Mucosa of rectum (tissue), 2 donors: Measurements from ENCODE around the gene PKDREJ.
A peak's percentile ranks its signal among the peaks of the same experiment; 100 is the strongest.

ENCODE experiments used
- H3K27ac ChIP-seq, 2 donors: one replicate each; pipeline ENCODE4 v1.7.0; 2013; ENCODE audit warnings: inconsistent platforms in 2 of 2, low read depth in 2 of 2, low read length in 2 of 2
- H3K27me3 ChIP-seq, 2 donors: one replicate each; pipeline ENCODE4 v1.7.0; 2013; ENCODE audit warnings: low read length in 2 of 2; ENCODE audit not compliant: control insufficient read depth in 2 of 2, insufficient read depth in 2 of 2
- H3K36me3 ChIP-seq, 2 donors: one replicate each; pipeline ENCODE4 v1.7.0; 2013; ENCODE audit warnings: low read length in 2 of 2; ENCODE audit not compliant: control insufficient read depth in 2 of 2, insufficient read depth in 2 of 2
- H3K4me1 ChIP-seq, 2 donors: one replicate each; pipeline ENCODE4 v1.7.0; 2013; ENCODE audit warnings: low read length in 2 of 2, mild to moderate bottlenecking in 1 of 2; ENCODE audit not compliant: control insufficient read depth in 2 of 2, insufficient read depth in 2 of 2
- H3K4me3 ChIP-seq, 2 donors: one replicate each; pipeline ENCODE4 v1.7.0; 2013; ENCODE audit warnings: low read length in 2 of 2
- H3K9ac ChIP-seq, 2 donors: one replicate each; pipeline ENCODE4 v1.7.0; 2013; ENCODE audit warnings: low read length in 2 of 2, low read depth in 1 of 2, mild to moderate bottlenecking in 1 of 2
- H3K9me3 ChIP-seq, 2 donors: one replicate each; pipeline ENCODE4 v1.7.0; 2013; ENCODE audit warnings: low read length in 2 of 2; ENCODE audit not compliant: control insufficient read depth in 2 of 2
- donor health status: healthy.
- donor health status: Normal muscosa, but diverticular disease.

Gene PKDREJ

DNA sequence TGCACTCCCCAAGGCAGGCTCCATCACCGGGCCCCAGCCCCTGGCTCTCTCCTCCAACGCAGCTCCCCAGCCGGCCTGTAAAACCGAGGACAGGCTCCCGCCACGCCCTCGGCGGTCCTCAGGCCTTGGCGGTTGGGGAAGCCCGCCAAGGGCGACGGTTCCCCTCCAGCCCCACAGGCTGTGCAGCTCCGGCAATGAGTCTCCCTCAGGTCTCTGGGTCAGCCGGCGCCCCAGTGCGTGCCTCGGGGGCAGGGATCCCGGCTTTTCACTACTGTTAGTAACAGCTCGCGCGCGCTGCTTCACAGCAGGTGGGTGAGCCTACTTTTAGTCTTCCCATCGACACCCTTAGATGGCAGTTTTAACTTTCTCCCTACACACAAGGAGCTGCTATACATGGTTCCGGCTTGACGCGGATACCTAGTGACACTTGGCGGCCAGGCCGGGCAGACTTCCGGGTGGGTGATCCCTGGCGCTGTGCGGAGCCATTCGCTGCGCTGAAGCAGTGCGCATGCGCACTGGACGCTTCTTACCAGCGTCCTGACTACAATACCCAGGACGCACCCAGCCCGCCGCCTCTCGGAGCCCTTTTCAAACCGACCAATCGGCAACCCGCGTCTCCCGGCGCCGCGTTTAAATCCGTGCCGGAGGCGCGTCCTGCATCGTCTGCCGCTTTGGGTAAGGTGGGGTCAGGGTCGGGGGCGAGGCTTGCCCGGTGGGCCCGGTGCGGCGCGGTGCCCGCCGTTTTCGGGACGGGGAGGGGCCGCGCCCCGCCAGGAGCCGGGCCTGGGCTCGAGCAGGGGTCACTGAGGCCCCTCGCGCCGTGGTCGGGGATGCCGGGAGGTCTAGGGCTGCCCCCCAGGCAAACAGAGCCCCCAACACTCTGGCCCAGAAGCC lies 33.4 kb upstream of the PKDREJ start, which contains the start of gene GTSE1:
Gene GTSE1, plus strand, starts transcription at position 614 of the 894 bp plus-strand sequence. CDS start 531 bp downstream, outside the sequence.
- H3K9me3 ChIP-seq, result no peaks in the 10 kb centered on the region
- peaks cover 15 to 20% of the 10 kb centered on the region in 2 donors for H3K4me1 ChIP-seq
- peaks cover 15 to 17% of the 10 kb centered on the region in 2 donors for H3K36me3 ChIP-seq
- peak within 1 kb of the TSS; percentile 93 to 96 for H3K27ac ChIP-seq
- H3K4me3 ChIP-seq, result peak within 1 kb of the TSS; percentile 80 to 83
- peak within 1 kb of the TSS; percentile 84 to 89 for H3K9ac ChIP-seq
- no peaks in the 10 kb centered on the region for H3K27me3 ChIP-seq

GRCh38 chr22:46295277-46295971 lies 32.3 kb upstream of the PKDREJ start:
- no peaks in the 10 kb centered on the region for H3K9me3 ChIP-seq
- H3K4me1 ChIP-seq, result peaks cover 15 to 20% of the 10 kb centered on the region in 2 donors
- no peaks in the 10 kb centered on the region for H3K27me3 ChIP-seq
- peak overlapping the region; percentile 80 to 83 for H3K4me3 ChIP-seq
- peak overlapping the region in 1 of 2 donors; percentile 84 for H3K9ac ChIP-seq
- peak overlapping the region; percentile 93 to 96 for H3K27ac ChIP-seq
- peaks cover 26% of the 10 kb centered on the region in 2 donors for H3K36me3 ChIP-seq

DNA sequence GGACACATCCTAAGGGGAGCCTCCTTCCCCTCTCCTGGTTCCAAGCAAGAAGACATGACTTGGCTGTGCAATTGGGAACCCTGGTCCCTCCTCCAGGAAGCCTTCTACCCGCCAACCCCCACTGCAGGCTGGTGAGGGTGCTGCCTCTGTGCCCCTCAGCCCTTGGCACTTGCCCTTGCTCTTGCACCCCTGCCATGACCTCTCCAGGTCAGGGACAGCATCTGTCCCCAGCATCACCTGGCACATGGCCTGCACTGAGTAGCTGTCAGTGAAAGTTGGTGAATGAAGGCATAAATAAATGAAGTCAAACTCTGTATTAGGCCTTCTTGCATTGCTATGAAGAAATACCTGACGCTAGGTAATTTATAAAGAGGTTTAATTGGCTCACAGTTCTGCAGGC lies 31.6 kb upstream of the PKDREJ start:
- no peak overlapping the region for H3K27ac ChIP-seq
- peaks cover 15 to 20% of the 10 kb centered on the region in 2 donors for H3K4me1 ChIP-seq
- no peak overlapping the region for H3K9ac ChIP-seq
- H3K36me3 ChIP-seq, result peaks cover 31 to 32% of the 10 kb centered on the region in 2 donors
- no peak overlapping the region for H3K4me3 ChIP-seq
- H3K9me3 ChIP-seq, result no peaks in the 10 kb centered on the region
- no peaks in the 10 kb centered on the region for H3K27me3 ChIP-seq

DNA sequence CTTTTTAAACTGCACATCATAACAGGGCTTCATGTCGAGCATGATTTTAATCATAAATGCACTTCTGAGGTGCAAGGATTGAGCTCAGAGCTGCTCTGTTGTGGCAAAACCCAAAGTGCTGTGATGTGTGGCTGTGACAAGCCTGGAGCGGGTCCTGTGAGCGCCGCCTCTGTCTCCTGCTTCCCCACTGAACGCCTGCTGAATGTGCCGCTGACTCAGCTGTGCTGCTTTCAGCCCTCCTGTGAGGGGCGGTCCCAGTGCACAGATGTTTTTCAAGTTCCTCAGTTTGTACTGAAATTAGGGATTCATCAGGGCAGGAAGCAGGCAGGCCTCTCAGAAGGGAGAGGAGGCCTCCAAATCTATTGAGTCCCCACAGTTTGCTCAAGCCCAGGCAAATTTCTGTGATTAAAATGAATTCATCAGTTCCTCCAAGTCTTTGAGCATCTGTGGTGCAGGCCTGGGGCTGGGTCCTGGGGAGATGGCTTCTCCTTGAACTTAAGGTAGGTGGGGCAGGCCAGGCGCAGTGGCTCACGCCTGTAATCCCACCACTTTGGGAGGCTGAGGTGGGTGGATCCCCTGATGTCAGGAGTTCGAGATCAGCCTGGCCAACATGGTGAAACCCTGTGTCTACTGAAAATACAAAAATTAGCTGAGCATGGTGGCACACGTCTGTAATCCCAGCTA lies 30.6 kb upstream of the PKDREJ start:
- Histone ChIP-seq H3K4me1 (peaks cover 17 to 21% of the 10 kb centered on the region in 2 donors), H3K27me3 (no peaks in the 10 kb centered on the region), H3K9me3 (no peaks in the 10 kb centered on the region), H3K4me3 (no peak overlapping the region), H3K36me3 (peaks cover 38 to 42% of the 10 kb centered on the region in 2 donors), H3K9ac (no peak overlapping the region), H3K27ac (no peak overlapping the region)

DNA sequence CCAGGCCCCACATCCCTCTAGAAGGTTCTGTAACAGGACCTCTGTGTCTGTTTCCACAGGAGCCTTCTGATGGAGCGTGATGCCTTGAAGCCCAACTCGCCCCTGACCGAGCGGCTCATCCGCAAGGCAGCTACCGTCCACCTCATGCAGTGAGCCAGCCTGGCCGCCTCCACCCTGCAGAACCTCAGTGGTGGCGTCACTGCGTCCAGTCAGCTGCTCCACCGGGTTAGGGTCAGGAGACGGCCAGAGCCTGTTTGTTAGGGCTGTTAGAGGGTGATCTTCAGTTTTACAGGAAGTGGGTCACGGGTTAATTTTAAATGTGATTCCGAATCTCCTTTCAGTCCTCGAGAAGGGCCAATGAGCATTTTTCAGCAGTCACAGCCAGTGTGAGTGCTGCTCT lies 29.6 kb upstream of the PKDREJ start:
- no peak overlapping the region for H3K9ac ChIP-seq
- H3K36me3 ChIP-seq, result peaks cover 43 to 47% of the 10 kb centered on the region in 2 donors

GRCh38 chr22:46292173-46292572 lies 29.0 kb upstream of the PKDREJ start:
- Histone ChIP-seq H3K4me1 (peaks cover 18% of the 10 kb centered on the region in 2 donors), H3K27ac (peak overlapping the region; percentile 11 to 27), H3K9ac (no peak overlapping the region), H3K36me3 (peaks cover 48 to 50% of the 10 kb centered on the region in 2 donors), H3K9me3 (no peaks in the 10 kb centered on the region), H3K4me3 (no peak overlapping the region), H3K27me3 (no peaks in the 10 kb centered on the region)

More for the DNA sequence above, 29.6 kb upstream of the PKDREJ start:
- no peak overlapping the region for H3K4me3 ChIP-seq
- H3K27me3 ChIP-seq, result no peaks in the 10 kb centered on the region
- peaks cover 20 to 22% of the 10 kb centered on the region in 2 donors for H3K4me1 ChIP-seq
- no peaks in the 10 kb centered on the region for H3K9me3 ChIP-seq
- peak overlapping the region; percentile 11 to 27 for H3K27ac ChIP-seq

GRCh38 chr22:46290843-46291785 lies 28.0 kb upstream of the PKDREJ start:
- no peak overlapping the region for H3K27ac ChIP-seq
- no peaks in the 10 kb centered on the region for H3K27me3 ChIP-seq
- H3K4me3 ChIP-seq, result no peak overlapping the region
- peaks cover 9 to 13% of the 10 kb centered on the region in 2 donors for H3K4me1 ChIP-seq
- H3K9ac ChIP-seq, result no peak overlapping the region
- peaks cover 54 to 59% of the 10 kb centered on the region in 2 donors for H3K36me3 ChIP-seq
- H3K9me3 ChIP-seq, result no peaks in the 10 kb centered on the region

- Histone ChIP-seq H3K27ac (no peak overlapping the region), H3K27me3 (no peaks in the 10 kb centered on the region), H3K4me1 (peaks cover 4 to 5% of the 10 kb centered on the region in 2 donors), H3K9me3 (no peaks in the 10 kb centered on the region), H3K4me3 (no peak overlapping the region), H3K36me3 (peaks cover 54 to 62% of the 10 kb centered on the region in 2 donors), H3K9ac (no peak overlapping the region)
Measured at GRCh38 chr22:46290121-46290842, 27.1 kb upstream of the PKDREJ start.
